Measurements from ENCODE around the gene LIMCH1. TPM values are rescaled to one million over a fixed set of nuclear protein-coding genes. Genes with fewer than 3 reads are reported as not detected.

Gene LIMCH1
- total and polyA plus RNA-seq, 11 donors = 50.9 to 345 (median 233) TPM

DNA sequence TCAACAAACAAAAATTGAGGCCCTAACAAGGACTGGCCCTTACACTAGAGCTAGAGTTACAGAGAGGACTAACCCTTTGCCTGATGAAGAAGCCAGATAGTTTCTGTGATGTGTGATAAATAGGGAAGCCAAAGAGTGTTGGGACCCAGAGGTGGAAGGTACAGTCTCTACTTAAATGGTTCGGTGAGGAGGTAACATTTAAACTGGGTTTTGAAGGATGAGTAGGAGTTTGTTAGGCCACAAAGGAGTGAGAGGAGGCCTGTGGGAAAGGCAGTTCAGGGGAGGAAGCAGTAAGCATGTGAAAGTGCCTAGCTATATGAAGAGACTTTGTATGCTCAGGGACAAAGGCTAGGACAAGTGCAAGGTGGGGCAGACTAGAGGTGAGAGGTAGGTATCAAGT, 23.8 kb upstream of the LIMCH1 start:
- H3K9me3 ChIP-seq = no peaks in the 10 kb centered on the region
- 92 to 99% (median 98%) methylated on average over 1 of the region's 1 CpG for WGBS, 4 donors
- H3K27ac ChIP-seq = no peak overlapping the region
- no peaks in the 10 kb centered on the region for H3K36me3 ChIP-seq
- TF ChIP-seq, protein P1, sequence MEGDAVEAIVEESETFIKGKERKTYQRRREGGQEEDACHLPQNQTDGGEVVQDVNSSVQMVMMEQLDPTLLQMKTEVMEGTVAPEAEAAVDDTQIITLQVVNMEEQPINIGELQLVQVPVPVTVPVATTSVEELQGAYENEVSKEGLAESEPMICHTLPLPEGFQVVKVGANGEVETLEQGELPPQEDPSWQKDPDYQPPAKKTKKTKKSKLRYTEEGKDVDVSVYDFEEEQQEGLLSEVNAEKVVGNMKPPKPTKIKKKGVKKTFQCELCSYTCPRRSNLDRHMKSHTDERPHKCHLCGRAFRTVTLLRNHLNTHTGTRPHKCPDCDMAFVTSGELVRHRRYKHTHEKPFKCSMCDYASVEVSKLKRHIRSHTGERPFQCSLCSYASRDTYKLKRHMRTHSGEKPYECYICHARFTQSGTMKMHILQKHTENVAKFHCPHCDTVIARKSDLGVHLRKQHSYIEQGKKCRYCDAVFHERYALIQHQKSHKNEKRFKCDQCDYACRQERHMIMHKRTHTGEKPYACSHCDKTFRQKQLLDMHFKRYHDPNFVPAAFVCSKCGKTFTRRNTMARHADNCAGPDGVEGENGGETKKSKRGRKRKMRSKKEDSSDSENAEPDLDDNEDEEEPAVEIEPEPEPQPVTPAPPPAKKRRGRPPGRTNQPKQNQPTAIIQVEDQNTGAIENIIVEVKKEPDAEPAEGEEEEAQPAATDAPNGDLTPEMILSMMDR (IDR thresholded peaks at IDR 0.05) = no peak
- no peak for TF ChIP-seq POLR2A (IDR thresholded peaks at IDR 0.05)
- intact Hi-C loops (cut with DNase I) = no loop called here
- H3K4me3 ChIP-seq = no peak overlapping the region
- H3K27me3 ChIP-seq = no peaks in the 10 kb centered on the region
- ATAC-seq (no peak), DNase-seq (no peak)
- peaks cover 0 to 39% (median 14%) of the 10 kb centered on the region in 12 donors for H3K4me1 ChIP-seq

DNA sequence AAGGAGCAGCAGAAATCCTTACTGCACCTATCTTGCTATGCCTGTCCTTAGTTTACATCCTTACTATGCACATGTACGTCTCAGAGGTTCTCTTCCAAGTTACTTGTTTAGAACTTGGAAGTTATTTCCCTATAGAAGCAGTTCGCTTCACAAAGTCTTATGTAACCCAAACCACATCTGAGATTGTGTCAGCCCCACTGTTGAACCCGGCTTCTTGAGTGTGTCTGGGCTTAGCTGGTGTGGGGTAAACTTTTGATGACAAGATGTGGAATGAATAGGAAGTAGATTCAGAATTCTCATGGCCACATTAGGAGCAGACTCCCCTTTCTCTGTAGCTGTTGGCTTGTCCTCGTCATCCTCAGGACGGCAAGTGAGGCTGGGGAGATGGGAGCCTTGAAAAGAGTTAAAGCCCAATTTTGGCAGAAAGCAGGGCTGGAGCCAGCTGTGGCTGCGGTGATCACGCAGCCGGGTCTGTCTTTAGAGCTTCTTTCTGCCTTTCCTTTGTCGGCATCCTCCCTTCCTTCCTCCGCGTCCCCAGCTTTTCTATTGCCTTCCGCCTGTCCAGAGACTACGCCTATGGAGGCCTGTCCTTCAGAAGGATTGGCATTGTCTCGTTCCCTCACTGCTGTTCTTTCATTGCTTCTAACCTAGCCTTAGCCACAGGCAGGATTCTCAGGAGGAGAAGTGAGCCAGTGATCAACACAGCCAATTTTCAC, 23.0 kb upstream of the LIMCH1 start:
- intact Hi-C loops (cut with DNase I) = no loop called here
- H3K27ac ChIP-seq = peak overlapping the region in 2 of 12 donors; percentile 1 to 15
- H3K9me3 ChIP-seq = no peaks in the 10 kb centered on the region
- ATAC-seq (peak in 3 of 4 donors; percentile 12 to 39 (median 28)), DNase-seq (no peak)
- no peaks in the 10 kb centered on the region for H3K27me3 ChIP-seq
- no peaks in the 10 kb centered on the region for H3K36me3 ChIP-seq
- peaks cover 0 to 35% (median 8%) of the 10 kb centered on the region in 12 donors for H3K4me1 ChIP-seq
- no peak overlapping the region for H3K4me3 ChIP-seq
- 64 to 76% (median 68%) methylated on average over 14 of the region's 14 CpGs for WGBS, 4 donors
- TF ChIP-seq, protein P1 (IDR thresholded peaks at IDR 0.05) = no peak
- no peak for TF ChIP-seq POLR2A (IDR thresholded peaks at IDR 0.05)

DNA sequence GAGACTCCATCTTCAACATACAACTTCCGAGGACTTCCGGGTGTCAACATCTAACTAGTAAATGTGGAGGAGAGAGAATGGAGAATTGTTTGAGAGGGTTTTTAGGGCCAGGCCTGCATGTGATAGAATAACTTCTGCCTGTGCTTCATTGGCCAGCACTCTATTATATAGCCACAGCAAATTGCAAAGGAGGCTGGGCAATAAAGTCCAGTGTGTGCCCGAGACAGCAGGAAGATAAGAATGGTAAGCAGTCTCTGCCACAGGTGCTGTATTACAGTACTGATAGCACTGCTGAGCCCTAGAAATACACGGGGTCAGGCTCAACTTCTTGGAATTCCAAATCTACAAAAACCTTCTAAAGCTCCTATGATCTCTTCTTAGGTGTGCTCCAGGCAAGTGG, 20.8 kb upstream of the LIMCH1 start:
- H3K27ac ChIP-seq = no peak overlapping the region
- WGBS, 4 donors = 71 to 77% (median 74%) methylated on average over 4 of the region's 4 CpGs
- intact Hi-C loops (cut with DNase I) = no loop called here
- no peaks in the 10 kb centered on the region for H3K9me3 ChIP-seq
- DNase-seq (no peak), ATAC-seq (no peak)
- H3K4me1 ChIP-seq = peaks cover 0 to 27% (median 9%) of the 10 kb centered on the region in 12 donors
- H3K27me3 ChIP-seq = no peaks in the 10 kb centered on the region
- no peak overlapping the region for H3K4me3 ChIP-seq
- H3K36me3 ChIP-seq = no peaks in the 10 kb centered on the region
- no peak for TF ChIP-seq POLR2A (IDR thresholded peaks at IDR 0.05)

DNA sequence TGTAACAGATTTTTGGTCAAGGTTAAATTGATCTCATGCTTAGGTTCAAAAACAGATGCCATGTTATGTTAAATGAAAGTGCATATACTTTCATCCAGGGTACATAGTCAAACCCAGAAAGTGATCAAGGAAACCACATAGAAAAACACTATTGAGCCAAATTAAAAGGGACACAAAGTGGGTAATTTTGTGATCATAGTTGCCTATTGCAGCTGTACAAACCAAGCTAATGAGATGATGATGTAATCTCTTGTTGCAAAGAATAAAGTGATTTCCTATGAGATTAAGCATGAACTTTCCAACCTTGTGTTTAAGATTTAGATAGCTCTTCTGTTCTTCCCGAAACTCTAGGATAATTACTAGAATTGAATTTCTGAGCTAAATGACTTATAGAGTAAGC, 20.2 kb upstream of the LIMCH1 start:
- H3K36me3 ChIP-seq = no peaks in the 10 kb centered on the region
- WGBS, 4 donors = 80 to 94% (median 88%) methylated on average over 1 of the region's 1 CpG
- no peak for ATAC-seq

DNA sequence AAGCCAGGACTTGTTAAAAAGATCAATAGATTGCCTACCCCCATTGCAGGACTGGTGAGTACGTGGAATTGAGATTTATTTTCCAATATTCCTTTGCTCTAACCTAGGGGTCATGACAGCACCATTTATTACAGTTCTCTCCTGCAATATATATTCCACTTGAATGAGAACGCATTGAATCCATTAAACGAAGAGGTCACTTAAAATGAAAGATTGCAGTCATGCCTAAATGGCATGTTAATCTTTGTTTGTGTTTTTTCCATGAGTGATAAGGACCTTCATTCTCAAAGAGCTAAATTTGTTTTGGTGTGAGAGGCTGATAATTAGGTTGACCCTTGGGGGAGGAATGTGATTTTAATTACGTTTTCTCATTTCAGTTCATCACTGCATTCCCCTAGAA, 13.5 kb upstream of the LIMCH1 start:
- H3K4me1 ChIP-seq = peaks cover 0 to 51% (median 21%) of the 10 kb centered on the region in 12 donors
- no peaks in the 10 kb centered on the region for H3K9me3 ChIP-seq
- intact Hi-C loops (cut with DNase I) = loop anchor here in 3 of 10 donors (5.0 to 10.0 kb wide), 3 partner anchors 82 to 240 kb away; no protein-coding TSS in a partner anchor
- no peaks in the 10 kb centered on the region for H3K27me3 ChIP-seq
- peak overlapping the region in 5 of 12 donors; percentile 17 to 57 (median 44) for H3K27ac ChIP-seq
- H3K36me3 ChIP-seq = no peaks in the 10 kb centered on the region
- peak in 1 of 4 donors; percentile 18 for ATAC-seq
- no peak for DNase-seq
- no peak overlapping the region for H3K4me3 ChIP-seq
- WGBS, 4 donors = 36 to 46% (median 43%) methylated on average over 4 of the region's 4 CpGs
- TF ChIP-seq POLR2A (IDR thresholded peaks at IDR 0.05) = no peak
- TF ChIP-seq, protein P1 (IDR thresholded peaks at IDR 0.05) = no peak

More for the DNA sequence above, 20.2 kb upstream of the LIMCH1 start:
- TF ChIP-seq POLR2A (IDR thresholded peaks at IDR 0.05) = no peak
- Histone ChIP-seq H3K4me1 (peaks cover 0 to 33% (median 9%) of the 10 kb centered on the region in 12 donors), H3K27me3 (no peaks in the 10 kb centered on the region), H3K9me3 (no peaks in the 10 kb centered on the region), H3K27ac (no peak overlapping the region), H3K4me3 (no peak overlapping the region)
- no peak for DNase-seq
- intact Hi-C loops (cut with DNase I) = no loop called here
